IMR-90 (cell line): ENCODE results near the gene COX7B. TPM values are rescaled to one million over a fixed set of nuclear protein-coding genes. Genes with fewer than 3 reads are reported as not detected.

Experiments
- ATAC-seq: fragments of 200-7000 bp; cut with Tn5 transposase; 2 replicates; pipeline ENCODE4 v1.9.1; 2020; ENCODE audit warnings: low read depth, mild to moderate bottlenecking, moderate library complexity
- BruUV-seq: library from RNA; stranded (reverse); fragments of 400-500 nt; replicated peaks from 2 replicates; lab custom pipeline; 2021; lab: Mats Ljungman, UMichigan
- CTCF ChIA-PET: fragments of 300-600 bp; formaldehyde crosslinking; extraction: SDS; loops from one replicate; lab custom pipeline; 2021; ENCODE audit warnings: antibody characterized with exemption; lab: Yijun Ruan, JAX
- POLR2A ChIA-PET: fragments of 300-600 bp; sonication (Branson Sonifier 250); formaldehyde crosslinking; loops from one replicate; lab custom pipeline; 2022; ENCODE audit warnings: antibody characterized with exemption; ENCODE audit not compliant: unreplicated experiment; lab: Charles Lee
- DNase-seq: peaks from one replicate; pipeline ENCODE4 v3.0.0; 2013
- H2AFZ ChIP-seq: replicated peaks from 2 replicates; pipeline ENCODE3; 2013; ENCODE audit warnings: low read length, mild to moderate bottlenecking; ENCODE audit not compliant: poor library complexity
- H2AK5ac ChIP-seq: 2 replicates; pipeline ENCODE4 v1.6.1; 2013; ENCODE audit warnings: low read depth, low read length, inconsistent platforms
- H2AK9ac ChIP-seq: replicated peaks from 2 replicates; pipeline ENCODE3; 2013; ENCODE audit warnings: mild to moderate bottlenecking, low read depth, low read length, moderate library complexity; ENCODE audit not compliant: poor library complexity
- H2BK120ac ChIP-seq: 2 replicates; pipeline ENCODE4 v1.6.1; 2013; ENCODE audit warnings: low read depth, low read length, inconsistent platforms
- H2BK15ac ChIP-seq: 3 replicates; pipeline ENCODE4 v1.6.1; 2013; ENCODE audit warnings: low read depth, low read length, inconsistent platforms
- H2BK20ac ChIP-seq: 2 replicates; pipeline ENCODE4 v1.6.1; 2013; ENCODE audit warnings: low read depth, mild to moderate bottlenecking, inconsistent platforms, low read length, moderate library complexity
- H2BK5ac ChIP-seq: 2 replicates; pipeline ENCODE4 v1.6.1; 2013; ENCODE audit warnings: mild to moderate bottlenecking, low read depth, low read length, inconsistent platforms; ENCODE audit not compliant: poor library complexity, severe bottlenecking
- H3K14ac ChIP-seq: replicated peaks from 2 replicates; pipeline ENCODE4 v1.6.1; 2013; ENCODE audit warnings: low read depth, low read length, inconsistent platforms
- H3K18ac ChIP-seq: 2 replicates; pipeline ENCODE4 v1.6.1; 2013; ENCODE audit warnings: low read depth, low read length, control low read depth
- H3K23ac ChIP-seq: 2 replicates; pipeline ENCODE4 v1.6.1; 2013; ENCODE audit warnings: low read depth, low read length, inconsistent platforms
- H3K27ac ChIP-seq: 2 replicates; pipeline ENCODE4 v1.5.1; 2013; ENCODE audit warnings: mild to moderate bottlenecking, control low read depth, low read length; ENCODE audit not compliant: insufficient read depth
- H3K27me3 ChIP-seq: 2 replicates; pipeline ENCODE4 v1.6.1; 2013; ENCODE audit warnings: low read length; ENCODE audit not compliant: control insufficient read depth, insufficient read depth
- H3K36me3 ChIP-seq: 2 replicates; pipeline ENCODE4 v1.6.1; 2013; ENCODE audit warnings: low read length, mixed read lengths; ENCODE audit not compliant: control insufficient read depth, insufficient read depth
- H3K4ac ChIP-seq: 2 replicates; pipeline ENCODE4 v1.6.1; 2013; ENCODE audit warnings: low read depth, low read length, inconsistent platforms
- H3K4me1 ChIP-seq: 2 replicates; pipeline ENCODE4 v1.6.1; 2013; ENCODE audit warnings: low read length, mixed read lengths; ENCODE audit not compliant: control insufficient read depth, insufficient read depth
- H3K4me2 ChIP-seq: 2 replicates; pipeline ENCODE4 v1.6.1; 2013; ENCODE audit warnings: low read depth, mild to moderate bottlenecking, control low read depth, low read length, moderate library complexity
- H3K4me3 ChIP-seq: 2 replicates; pipeline ENCODE4 v1.5.1; 2013; ENCODE audit warnings: low read depth, mild to moderate bottlenecking, control low read depth, low read length, moderate library complexity; ENCODE audit not compliant: insufficient read depth
- H3K56ac ChIP-seq: 2 replicates; pipeline ENCODE4 v1.6.1; 2013; ENCODE audit warnings: low read length, inconsistent platforms; ENCODE audit not compliant: insufficient read depth; ENCODE audit errors: extremely low read depth
- H3K79me1 ChIP-seq, 2 experiments: 2 replicates each; pipeline ENCODE4 v1.6.1; 2013; ENCODE audit warnings: low read length in 2 of 2, inconsistent platforms in 1 of 2, low read depth in 1 of 2
- H3K9ac ChIP-seq: 2 replicates; pipeline ENCODE4 v1.6.1; 2013; ENCODE audit warnings: low read depth, low read length, control low read depth
- H3K9me1 ChIP-seq: 2 replicates; pipeline ENCODE4 v1.6.1; 2013; ENCODE audit warnings: low read length, inconsistent platforms; ENCODE audit not compliant: insufficient read depth
- H3K9me3 ChIP-seq: 2 replicates; pipeline ENCODE4 v1.6.1; 2013; ENCODE audit warnings: low read length; ENCODE audit not compliant: control insufficient read depth, insufficient read depth
- H4K20me1 ChIP-seq: 2 replicates; pipeline ENCODE4 v1.6.1; 2013; ENCODE audit warnings: low read length, inconsistent platforms; ENCODE audit not compliant: insufficient read depth
- H4K5ac ChIP-seq: 2 replicates; pipeline ENCODE4 v1.6.1; 2013; ENCODE audit warnings: mild to moderate bottlenecking, low read depth, low read length, control low read depth
- H4K8ac ChIP-seq, 2 experiments: 2 replicates each; pipeline ENCODE4 v1.6.1; 2013; ENCODE audit warnings: low read depth in 2 of 2, low read length in 2 of 2, control low read depth in 1 of 2, inconsistent platforms in 1 of 2
- H4K91ac ChIP-seq: 2 replicates; pipeline ENCODE4 v1.6.1; 2013; ENCODE audit warnings: low read depth, low read length, inconsistent platforms; ENCODE audit not compliant: insufficient read depth
- BHLHE40 ChIP-seq: fragments of 150-350 bp; IDR thresholded peaks from 2 replicates; pipeline ENCODE4 v1.6.1; 2016; ENCODE audit warnings: mild to moderate bottlenecking, low read depth, low read length
- CEBPB ChIP-seq: IDR thresholded peaks from 2 replicates; pipeline ENCODE4 v1.6.1; 2012; ENCODE audit warnings: low read depth, low read length, improper control_type of control experiment
- CHD1 ChIP-seq: IDR thresholded peaks from 2 replicates; pipeline ENCODE4 v1.6.1; 2012; ENCODE audit warnings: low read depth, low read length, improper control_type of control experiment
- CTCF ChIP-seq: conservative IDR thresholded peaks from 2 replicates; pipeline ENCODE4 v1.5.1; 2012; ENCODE audit warnings: mild to moderate bottlenecking, low read depth, low read length, improper control_type of control experiment
- FOS ChIP-seq: fragments of 150-350 bp; IDR thresholded peaks from 2 replicates; pipeline ENCODE4 v1.6.1; 2016; ENCODE audit warnings: low read depth, low read length
- MAFK ChIP-seq: IDR thresholded peaks from 2 replicates; pipeline ENCODE4 v1.6.1; 2012; ENCODE audit warnings: low read depth, low read length, improper control_type of control experiment
- MAZ ChIP-seq: IDR thresholded peaks from 2 replicates; pipeline ENCODE4 v1.6.1; 2012; ENCODE audit warnings: low read depth, mild to moderate bottlenecking, low read length, improper control_type of control experiment, moderate library complexity, borderline replicate concordance
- MXI1 ChIP-seq: IDR thresholded peaks from 2 replicates; pipeline ENCODE4 v1.6.1; 2012; ENCODE audit warnings: low read depth, mild to moderate bottlenecking, low read length, moderate library complexity, borderline replicate concordance
- NFE2L2 ChIP-seq: fragments of 150-350 bp; IDR thresholded peaks from 2 replicates; pipeline ENCODE4 v1.6.1; 2016; ENCODE audit warnings: low read depth, mild to moderate bottlenecking, low read length
- POLR2A ChIP-seq: IDR thresholded peaks from 2 replicates; pipeline ENCODE4 v1.6.1; 2012; ENCODE audit warnings: mild to moderate bottlenecking, low read depth, low read length
- RAD21 ChIP-seq: IDR thresholded peaks from 2 replicates; pipeline ENCODE4 v1.6.1; 2012; ENCODE audit warnings: low read length, improper control_type of control experiment
- RCOR1 ChIP-seq: IDR thresholded peaks from 2 replicates; pipeline ENCODE4 v1.6.1; 2012; ENCODE audit warnings: mild to moderate bottlenecking, low read length, improper control_type of control experiment; ENCODE audit not compliant: insufficient replicate concordance
- RFX5 ChIP-seq: IDR thresholded peaks from 2 replicates; pipeline ENCODE4 v1.8.0; 2012; ENCODE audit warnings: low read depth, mild to moderate bottlenecking, low read length, moderate library complexity
- SMC3 ChIP-seq: fragments of 150-350 bp; IDR thresholded peaks from 2 replicates; pipeline ENCODE4 v1.6.1; 2016; ENCODE audit warnings: low read depth, mild to moderate bottlenecking, antibody characterized with exemption, low read length, moderate library complexity
- WGBS, 2 experiments: methylation state at CpG; one replicate each; pipeline versions ENCODE4 v1.1.5 to v1.1.7; 2013; ENCODE audit warnings: missing lambda C conversion rate in 2 of 2; ENCODE audit not compliant: insufficient read length in 1 of 2; ENCODE audit errors: extremely low coverage in 2 of 2; 5-methylcytosine and 5-hydroxymethylcytosine counted together
- dilution Hi-C: fragments of 300-500 bp; cut with HindIII; formaldehyde crosslinking; loops from one replicate; pipeline ENCODE4 v1.14.3; 2018; ENCODE audit warnings: low sequenced_read_pairs; ENCODE audit not compliant: unreplicated experiment
- in situ Hi-C: fragments of 300-500 bp; cut with MboI; formaldehyde crosslinking; loops from 3 replicates; pipeline ENCODE4 v1.14.3; 2019; ENCODE audit warnings: low sequenced_read_pairs, inconsistent platforms, mixed read lengths
- intact Hi-C: fragments of 100-400 bp; cut with micrococcal nuclease; formaldehyde crosslinking; loops from 2 replicates; pipeline ENCODE4 v1.10.0; 2022
- polyA plus RNA-seq, 3 experiments: library from polyadenylated mRNA; depleted of rRNA; stranded (reverse); fragments of >200 nt; gene quantifications; 2 replicates each; pipeline ENCODE4 v1.2.3, GENCODE V29; 2012; ENCODE audit warnings: low replicate concordance in 1 of 3
- total RNA-seq: library from RNA; depleted of rRNA; stranded (reverse); fragments of >200 nt; gene quantifications from 2 replicates; pipeline ENCODE4 v1.2.3, GENCODE V29; 2012
- TF ChIP-seq, protein P1 (sequence below): fragments of 150-350 bp; IDR thresholded peaks from 2 replicates; pipeline ENCODE4 v1.6.1; 2016; ENCODE audit warnings: low read depth, mild to moderate bottlenecking, low read length, moderate library complexity, borderline replicate concordance
- TF ChIP-seq, protein P2 (sequence below): fragments of 150-350 bp; IDR thresholded peaks from 2 replicates; pipeline ENCODE4 v1.6.1; 2017; ENCODE audit warnings: mild to moderate bottlenecking, antibody characterized with exemption, low read length, low read depth

The COX7B gene
- total and polyA plus RNA-seq, 2 of the 4 experiments (the other 2 are of a cell fraction), result 330 to 912 TPM

DNA sequence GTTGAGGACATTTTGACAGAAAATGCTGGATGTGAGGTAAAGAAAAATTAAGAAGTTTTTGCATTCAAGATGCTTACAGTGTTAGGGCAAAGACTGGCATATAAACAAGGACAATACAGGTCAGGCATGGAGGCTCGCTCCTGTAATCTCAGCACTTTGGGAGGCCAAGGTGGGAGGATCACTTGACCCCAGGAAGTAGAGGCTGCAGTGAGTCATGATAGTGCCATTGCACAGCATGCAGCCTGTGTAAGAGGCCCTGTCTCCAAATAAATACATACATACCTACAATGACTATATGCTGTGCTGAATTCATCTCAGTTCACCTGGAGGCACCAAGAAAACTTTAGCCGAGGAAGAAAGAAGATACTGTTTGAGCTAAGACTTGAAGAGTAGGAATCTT is 6.4 kb upstream of the COX7B start:
- no peaks in the 10 kb centered on the region for H3K4me1 ChIP-seq
- H2AFZ ChIP-seq, result no peak overlapping the region
- DNase-seq (no peak), ATAC-seq (no peak)
- no peak overlapping the region for H3K14ac ChIP-seq
- intact Hi-C loops (loop anchor here (10.0 kb wide), 2 partner anchors 108 to 388 kb away; partner anchors contain the start of gene ATRX), dilution Hi-C loops (no loop called here), in situ Hi-C loops (no loop called here)
- H4K91ac ChIP-seq, result no peak overlapping the region
- H2AK5ac ChIP-seq, result no peak overlapping the region
- H2BK120ac ChIP-seq, result no peak overlapping the region
- no peak overlapping the region for H3K9ac ChIP-seq
- H2BK5ac ChIP-seq, result no peak overlapping the region
- H3K9me1 ChIP-seq, result no peaks in the 10 kb centered on the region
- H3K36me3 ChIP-seq, result no peaks in the 10 kb centered on the region
- ChIA-PET CTCF (no interaction called here), POLR2A (no interaction called here)
- H4K8ac ChIP-seq, result no peak overlapping the region
- H3K27ac ChIP-seq, result no peak overlapping the region
- no peak overlapping the region for H4K5ac ChIP-seq
- BruUV-seq, result no TSS peak
- H4K20me1 ChIP-seq, result no peaks in the 10 kb centered on the region; the same call in 1 of the 2 replicates
- no peak overlapping the region for H3K4ac ChIP-seq
- no peak overlapping the region for H2AK9ac ChIP-seq
- H3K9me3 ChIP-seq, result no peaks in the 10 kb centered on the region
- no peak overlapping the region for H3K56ac ChIP-seq
- H3K4me3 ChIP-seq, result no peak overlapping the region
- H3K23ac ChIP-seq, result no peak overlapping the region
- TF ChIP-seq, protein P1, sequence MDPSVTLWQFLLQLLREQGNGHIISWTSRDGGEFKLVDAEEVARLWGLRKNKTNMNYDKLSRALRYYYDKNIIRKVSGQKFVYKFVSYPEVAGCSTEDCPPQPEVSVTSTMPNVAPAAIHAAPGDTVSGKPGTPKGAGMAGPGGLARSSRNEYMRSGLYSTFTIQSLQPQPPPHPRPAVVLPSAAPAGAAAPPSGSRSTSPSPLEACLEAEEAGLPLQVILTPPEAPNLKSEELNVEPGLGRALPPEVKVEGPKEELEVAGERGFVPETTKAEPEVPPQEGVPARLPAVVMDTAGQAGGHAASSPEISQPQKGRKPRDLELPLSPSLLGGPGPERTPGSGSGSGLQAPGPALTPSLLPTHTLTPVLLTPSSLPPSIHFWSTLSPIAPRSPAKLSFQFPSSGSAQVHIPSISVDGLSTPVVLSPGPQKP, result no peak
- TF ChIP-seq SMC3, result no peak
- TF ChIP-seq, protein P2, sequence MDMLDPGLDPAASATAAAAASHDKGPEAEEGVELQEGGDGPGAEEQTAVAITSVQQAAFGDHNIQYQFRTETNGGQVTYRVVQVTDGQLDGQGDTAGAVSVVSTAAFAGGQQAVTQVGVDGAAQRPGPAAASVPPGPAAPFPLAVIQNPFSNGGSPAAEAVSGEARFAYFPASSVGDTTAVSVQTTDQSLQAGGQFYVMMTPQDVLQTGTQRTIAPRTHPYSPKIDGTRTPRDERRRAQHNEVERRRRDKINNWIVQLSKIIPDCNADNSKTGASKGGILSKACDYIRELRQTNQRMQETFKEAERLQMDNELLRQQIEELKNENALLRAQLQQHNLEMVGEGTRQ, result no peak
- no peak for TF ChIP-seq NFE2L2
- TF ChIP-seq POLR2A, result no peak
- TF ChIP-seq CEBPB, result no peak
- no peak for TF ChIP-seq BHLHE40
- no peak for TF ChIP-seq RCOR1
- TF ChIP-seq CTCF, result no peak
- TF ChIP-seq MXI1, result no peak
- no peak for TF ChIP-seq MAFK
- no peak for TF ChIP-seq FOS
- TF ChIP-seq MAZ, result no peak
- no peak for TF ChIP-seq CHD1
- TF ChIP-seq RAD21, result no peak
- TF ChIP-seq RFX5, result no peak
- H2BK20ac ChIP-seq, result no peak overlapping the region
- 60% methylated on average over 1 of the region's 2 CpGs; no CpG with 5 or more reads in 1 of the 2 experiments for WGBS, 2 experiments
- no peak overlapping the region for H3K18ac ChIP-seq
- no peak overlapping the region for H3K4me2 ChIP-seq
- H3K79me1 ChIP-seq, result peaks cover 0 to 2% of the 10 kb centered on the region in 2 experiments; a peak in 1 of 4 replicates
- H2BK15ac ChIP-seq, result no peak overlapping the region
- H3K27me3 ChIP-seq, result no peaks in the 10 kb centered on the region
